ENCODE results near the gene HES1. TPM values are rescaled to one million over a fixed set of nuclear protein-coding genes. Genes with fewer than 3 reads are reported as not detected.
A peak's percentile ranks its signal among the peaks of the same experiment; 100 is the strongest.

The HES1 gene
- polyA plus RNA-seq, 1 donor (not counting 4 experiments of a cell fraction or from before 2014, with no cell fraction given) = 138 TPM

DNA sequence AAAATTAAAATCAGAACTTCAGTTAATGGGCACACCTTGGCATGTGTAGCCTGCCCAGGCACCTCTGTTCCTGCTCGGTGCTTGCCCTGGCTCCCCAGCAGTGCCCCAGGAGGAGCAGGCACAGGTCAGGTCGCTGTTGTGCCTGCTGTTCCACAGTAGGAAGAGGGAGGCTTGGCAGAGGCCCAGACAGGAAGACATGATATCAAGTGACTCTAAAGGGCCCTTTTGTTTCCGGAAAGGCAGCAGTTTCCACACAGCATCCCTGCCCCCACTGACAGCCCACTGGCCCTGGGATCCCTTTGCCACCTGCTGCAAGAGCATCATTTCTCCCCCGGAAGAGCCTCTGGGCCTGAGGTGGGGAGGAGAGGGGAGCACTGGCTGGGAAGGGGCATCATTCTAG, 40.5 kb upstream of the HES1 start:
- H3K27ac ChIP-seq (ENCODE audit: control insufficient read depth, insufficient read depth, low read length) = no peak overlapping the region

GRCh38 chr3:194095902-194096301, 40.0 kb upstream of the HES1 start:
- Histone ChIP-seq H3K27me3 (ENCODE audit: control insufficient read depth, extremely low read depth, insufficient read depth, low read length) (peaks cover 29% of the 10 kb centered on the region), H3K9ac (ENCODE audit: control insufficient read depth, extremely low read depth, insufficient read depth, low read length) (no peak overlapping the region), H3K36me3 (ENCODE audit: control insufficient read depth in 2 of 2, extremely low read depth in 1 of 2, insufficient read depth in 2 of 2, low read length in 2 of 2) (no peaks in the 10 kb centered on the region), H3K27ac (ENCODE audit: control insufficient read depth, insufficient read depth, low read length) (no peak overlapping the region), H3K4me3 (ENCODE audit: control insufficient read depth in 2 of 3, extremely low read depth in 1 of 3, insufficient read depth in 2 of 3, low read depth in 1 of 3, low read length in 3 of 3) (no peak overlapping the region), H3K4me1 (ENCODE audit: control insufficient read depth, extremely low read depth, insufficient read depth, low read length) (peaks cover 12% of the 10 kb centered on the region), H3K4me2 (ENCODE audit: control insufficient read depth, extremely low read depth, insufficient read depth, low read depth, low read length) (no peak overlapping the region), H4K20me1 (ENCODE audit: control insufficient read depth, extremely low read depth, insufficient read depth, low read length) (no peaks in the 10 kb centered on the region), H3K79me2 (ENCODE audit: control insufficient read depth, insufficient read depth, low read length) (no peaks in the 10 kb centered on the region), H3K9me3 (ENCODE audit: control insufficient read depth, low read depth, low read length) (no peaks in the 10 kb centered on the region), H3K9me1 (ENCODE audit: control insufficient read depth, extremely low read depth, insufficient read depth, low read length) (no peaks in the 10 kb centered on the region), H2AFZ (ENCODE audit: control insufficient read depth, low read length) (no peak overlapping the region)
- DNase-seq (ENCODE audit: low read depth, low spot score) (no peak), FAIRE-seq (no peak)
- dilution Hi-C loops (cut with MboI; ENCODE audit: extremely low pct_ligation_motif_present, low sequenced_read_pairs) = no loop called here
- no peak for TF ChIP-seq EZH2 (IDR thresholded peaks at IDR 0.05; ENCODE audit: low read length)
- TF ChIP-seq CTCF (optimal IDR thresholded peaks at IDR 0.05 in 1 of 3, IDR thresholded peaks at IDR 0.05 in 1 of 3, conservative IDR thresholded peaks at IDR 0.05 in 1 of 3; ENCODE audit: extremely low read depth in 1 of 3, insufficient read depth in 2 of 3, low read length in 3 of 3) = no peak

More for the DNA sequence above, 40.5 kb upstream of the HES1 start:
- no peak overlapping the region for H3K4me2 ChIP-seq (ENCODE audit: control insufficient read depth, extremely low read depth, insufficient read depth, low read depth, low read length)
- no peak for DNase-seq (ENCODE audit: low read depth, low spot score)
- H3K9me3 ChIP-seq (ENCODE audit: control insufficient read depth, low read depth, low read length) = no peaks in the 10 kb centered on the region
- no peaks in the 10 kb centered on the region for H3K9me1 ChIP-seq (ENCODE audit: control insufficient read depth, extremely low read depth, insufficient read depth, low read length)
- TF ChIP-seq EZH2 (IDR thresholded peaks at IDR 0.05; ENCODE audit: low read length) (no peak), CTCF (optimal IDR thresholded peaks at IDR 0.05 in 1 of 3, IDR thresholded peaks at IDR 0.05 in 1 of 3, conservative IDR thresholded peaks at IDR 0.05 in 1 of 3; ENCODE audit: extremely low read depth in 1 of 3, insufficient read depth in 2 of 3, low read length in 3 of 3) (no peak)
- dilution Hi-C loops (cut with MboI; ENCODE audit: extremely low pct_ligation_motif_present, low sequenced_read_pairs) = no loop called here
- H3K27me3 ChIP-seq (ENCODE audit: control insufficient read depth, extremely low read depth, insufficient read depth, low read length) = peaks cover 25% of the 10 kb centered on the region
- H3K36me3 ChIP-seq (ENCODE audit: control insufficient read depth in 2 of 2, extremely low read depth in 1 of 2, insufficient read depth in 2 of 2, low read length in 2 of 2) = no peaks in the 10 kb centered on the region
- no peaks in the 10 kb centered on the region for H3K79me2 ChIP-seq (ENCODE audit: control insufficient read depth, insufficient read depth, low read length)
- no peak overlapping the region for H3K4me3 ChIP-seq (ENCODE audit: control insufficient read depth in 2 of 3, extremely low read depth in 1 of 3, insufficient read depth in 2 of 3, low read depth in 1 of 3, low read length in 3 of 3)
- FAIRE-seq = no peak
- H3K9ac ChIP-seq (ENCODE audit: control insufficient read depth, extremely low read depth, insufficient read depth, low read length) = no peak overlapping the region
- H3K4me1 ChIP-seq (ENCODE audit: control insufficient read depth, extremely low read depth, insufficient read depth, low read length) = peaks cover 16% of the 10 kb centered on the region
- peak overlapping the region; percentile 44 for H2AFZ ChIP-seq (ENCODE audit: control insufficient read depth, low read length)
- H4K20me1 ChIP-seq (ENCODE audit: control insufficient read depth, extremely low read depth, insufficient read depth, low read length) = no peaks in the 10 kb centered on the region

Data from keratinocyte (primary cell).